HCT116 (cell line): ENCODE results near the gene SFRP2. TPM values are rescaled to one million over a fixed set of nuclear protein-coding genes. Genes with fewer than 3 reads are reported as not detected.

Source experiments
- ATAC-seq: fragments of 200-7000 bp; cut with Tn5 transposase; 2 replicates; pipeline ENCODE4 v1.9.1; 2020; ENCODE audit warnings: mild to moderate bottlenecking, moderate library complexity
- BruUV-seq: library from RNA; stranded (reverse); fragments of 400-500 nt; replicated peaks from 2 replicates; lab custom pipeline; 2021; lab: Mats Ljungman, UMichigan
- CTCF ChIA-PET: fragments of 300-600 bp; sonication (Branson Sonifier 250); formaldehyde crosslinking; loops from one replicate; lab custom pipeline; 2021; ENCODE audit warnings: antibody characterized with exemption; lab: Charles Lee
- POLR2A ChIA-PET: fragments of 300-600, 350-600 bp; sonication (Branson Sonifier 250); formaldehyde crosslinking; loops from one replicate; lab custom pipeline; 2021; ENCODE audit warnings: antibody characterized with exemption; lab: Charles Lee
- RAD21 ChIA-PET, 2 experiments: fragments of 300-600 bp; sonication (Branson Sonifier 250); formaldehyde crosslinking; loops; one replicate each; lab custom pipeline; 2023; ENCODE audit warnings: low total read pairs in 2 of 2; ENCODE audit not compliant: uncharacterized antibody in 2 of 2, unreplicated experiment in 2 of 2, low non-redundant PET in 1 of 2; lab: Charles Lee
- DNase-seq: peaks from one replicate; pipeline ENCODE4 v3.0.0-alpha.2; 2010; ENCODE audit warnings: low read depth, low spot score
- H2AFZ ChIP-seq: fragments of 200-600 bp; shearing (Covaris generic), sonication (generic); 2 replicates; pipeline ENCODE4 v1.6.1; 2017; ENCODE audit warnings: low read depth, mixed run types, mixed read lengths, antibody characterized with exemption, low read length; ENCODE audit not compliant: poor library complexity, severe bottlenecking
- H3K27ac ChIP-seq: 2 replicates; pipeline ENCODE4 v1.5.1; 2012; ENCODE audit warnings: low read depth, low read length
- H3K27me3 ChIP-seq: fragments of 200-600 bp; sonication (generic); 2 replicates; pipeline ENCODE4 v1.6.1; 2016; ENCODE audit warnings: mixed run types, low read length, mixed read lengths; ENCODE audit not compliant: insufficient read depth
- H3K36me3 ChIP-seq, 2 experiments: fragments of 200-500 bp in 1 of 2; fragments of 200-600 bp in 1 of 2; sonication (Bioruptor generic) in 1 of 2; sonication (generic) in 1 of 2; 2 replicates each; pipeline versions ENCODE4 v1.5.1 to v1.6.1; 2014 to 2016; ENCODE audit warnings: low read length in 2 of 2, inconsistent platforms in 1 of 2, mixed read lengths in 1 of 2, mixed run types in 1 of 2; ENCODE audit not compliant: insufficient read depth in 2 of 2, control insufficient read depth in 1 of 2
- H3K4me1 ChIP-seq, 2 experiments: fragments of 200-600 bp in 1 of 2; sonication (generic) in 1 of 2; 2 replicates each; pipeline versions ENCODE4 v1.5.1 to v1.6.1; 2012 to 2017; ENCODE audit warnings: low read length in 2 of 2, inconsistent platforms in 1 of 2, mild to moderate bottlenecking in 1 of 2, mixed read lengths in 1 of 2, mixed run types in 1 of 2, moderate library complexity in 1 of 2; ENCODE audit not compliant: insufficient read depth in 2 of 2, control insufficient read depth in 1 of 2
- H3K4me2 ChIP-seq: fragments of 200-600 bp; sonication (generic); 2 replicates; pipeline ENCODE4 v1.6.1; 2017; ENCODE audit warnings: mixed run types, low read length, mixed read lengths
- H3K4me3 ChIP-seq, 2 experiments: fragments of 200-600 bp in 1 of 2; sonication (generic) in 1 of 2; replicated peaks in 1 of 2; 2 replicates each; pipeline ENCODE4 v1.5.1; 2011 to 2016; ENCODE audit warnings: low read length in 2 of 2, control low read depth in 1 of 2, low read depth in 1 of 2, mild to moderate bottlenecking in 1 of 2, mixed read lengths in 1 of 2, mixed run types in 1 of 2
- H3K79me2 ChIP-seq: fragments of 200-600 bp; sonication (generic); 2 replicates; pipeline ENCODE4 v1.6.1; 2017; ENCODE audit warnings: mild to moderate bottlenecking, mixed run types, low read length, moderate library complexity, mixed read lengths; ENCODE audit not compliant: insufficient read depth
- H3K9ac ChIP-seq: fragments of 200-600 bp; sonication (generic); 2 replicates; pipeline ENCODE4 v1.6.1; 2016; ENCODE audit warnings: low read length, mixed read lengths
- H3K9me2 ChIP-seq: fragments of 200-600 bp; sonication (generic), shearing (Covaris generic); 2 replicates; pipeline ENCODE4 v1.6.1; 2017; ENCODE audit warnings: mixed run types, mild to moderate bottlenecking, moderate library complexity; ENCODE audit not compliant: insufficient read depth
- H3K9me3 ChIP-seq, 2 experiments: fragments of 200-500 bp in 1 of 2; fragments of 200-600 bp in 1 of 2; sonication (Bioruptor generic) in 1 of 2; sonication (generic) in 1 of 2; 2 replicates each; pipeline ENCODE4 v1.6.1; 2014 to 2017; ENCODE audit warnings: low read length in 2 of 2, mixed read lengths in 2 of 2, inconsistent platforms in 1 of 2, low read depth in 1 of 2, mild to moderate bottlenecking in 1 of 2, mixed run types in 1 of 2, moderate library complexity in 1 of 2; ENCODE audit not compliant: control insufficient read depth in 1 of 2, insufficient read depth in 1 of 2
- H4K20me1 ChIP-seq: fragments of 200-600 bp; sonication (generic), shearing (Covaris generic); 2 replicates; pipeline ENCODE4 v1.6.1; 2017; ENCODE audit warnings: mixed run types, mild to moderate bottlenecking, moderate library complexity; ENCODE audit not compliant: insufficient read depth
- ATF3 ChIP-seq: IDR thresholded peaks from 2 replicates; pipeline ENCODE4 v1.6.1; 2012
- CEBPB ChIP-seq: IDR thresholded peaks from 2 replicates; pipeline ENCODE4 v1.6.1; 2012; ENCODE audit warnings: low read depth
- CTCF ChIP-seq, 3 experiments: fragments of 200-600 bp in 1 of 3; sonication (generic) in 1 of 3; IDR thresholded peaks in 2 of 3; conservative IDR thresholded peaks in 1 of 3; 2 replicates each; pipeline ENCODE4 v1.5.1; 2012 to 2017; ENCODE audit warnings: low read depth in 2 of 3, low read length in 2 of 3, antibody characterized with exemption in 1 of 3, borderline replicate concordance in 1 of 3, control low read depth in 1 of 3, mild to moderate bottlenecking in 1 of 3, mixed read lengths in 1 of 3, mixed run types in 1 of 3, moderate library complexity in 1 of 3; ENCODE audit not compliant: insufficient read depth in 1 of 3
- EGR1 ChIP-seq: IDR thresholded peaks from 2 replicates; pipeline ENCODE4 v1.6.1; 2012; ENCODE audit warnings: low read depth
- ELF1 ChIP-seq: IDR thresholded peaks from 2 replicates; pipeline ENCODE4 v1.6.1; 2012; ENCODE audit warnings: low read depth, borderline replicate concordance
- EZH2 ChIP-seq: fragments of 200-600 bp; sonication (generic); IDR thresholded peaks from 2 replicates; pipeline ENCODE4 v1.6.1; 2017; ENCODE audit warnings: antibody characterized with exemption, mixed run types
- FOSL1 ChIP-seq: IDR thresholded peaks from 2 replicates; pipeline ENCODE4 v1.6.1; 2012; ENCODE audit warnings: low read depth
- JUND ChIP-seq: IDR thresholded peaks from 2 replicates; pipeline ENCODE4 v1.6.1; 2012
- POLR2A ChIP-seq: IDR thresholded peaks from 2 replicates; pipeline ENCODE4 v1.7.0; 2011; ENCODE audit warnings: borderline replicate concordance; ENCODE audit not compliant: insufficient read depth, insufficient read length; ENCODE audit errors: extremely low read depth
- RAD21 ChIP-seq: IDR thresholded peaks from 2 replicates; pipeline ENCODE4 v1.6.1; 2012; ENCODE audit warnings: low read depth, mild to moderate bottlenecking
- SIN3A ChIP-seq: IDR thresholded peaks from 2 replicates; pipeline ENCODE4 v1.6.1; 2012; ENCODE audit warnings: low read depth
- SP1 ChIP-seq: IDR thresholded peaks from 2 replicates; pipeline ENCODE4 v1.6.1; 2012; ENCODE audit warnings: low read depth
- SRF ChIP-seq: IDR thresholded peaks from 2 replicates; pipeline ENCODE4 v1.6.1; 2012; ENCODE audit warnings: low read depth
- YY1 ChIP-seq: IDR thresholded peaks from 2 replicates; pipeline ENCODE4 v1.6.1; 2011; ENCODE audit warnings: low read length, low read depth, moderate library complexity, mild to moderate bottlenecking; ENCODE audit not compliant: insufficient replicate concordance; ENCODE audit errors: extremely low read depth
- ZBTB33 ChIP-seq: IDR thresholded peaks from 2 replicates; pipeline ENCODE4 v1.6.1; 2011; ENCODE audit warnings: mild to moderate bottlenecking, low read length, moderate library complexity; ENCODE audit not compliant: insufficient replicate concordance; ENCODE audit errors: extremely low read depth
- ZFX ChIP-seq: fragments of 450-650 bp; IDR thresholded peaks from 2 replicates; pipeline ENCODE4 v1.6.1; 2017
- ZNF274 ChIP-seq: fragments of 200-500 bp; sonication (Bioruptor generic); IDR thresholded peaks from 2 replicates; pipeline ENCODE4 v1.6.1; 2014; ENCODE audit warnings: mild to moderate bottlenecking, low read depth, low read length, inconsistent platforms
- intact Hi-C: fragments of 100-400 bp; cut with micrococcal nuclease; formaldehyde crosslinking; loops from 2 replicates; pipeline ENCODE4 v1.10.0; 2022
- total RNA-seq: library from RNA; stranded (reverse); gene quantifications from one replicate; pipeline ENCODE4 v1.2.1, GENCODE V29; 2021; ENCODE audit not compliant: unreplicated experiment

The SFRP2 gene
- total RNA-seq, 1 experiment from 2014 or later = 0.22 TPM

- Histone ChIP-seq H3K4me3 (no peak overlapping the region), H3K36me3 (no peaks in the 10 kb centered on the region), H2AFZ (no peak overlapping the region), H3K4me1 (peaks cover 4 to 7% of the 10 kb centered on the region in 2 experiments; a peak in 2 of 4 replicates), H3K79me2 (no peaks in the 10 kb centered on the region), H3K27me3 (no peaks in the 10 kb centered on the region), H3K9me2 (no peaks in the 10 kb centered on the region; the same call in 1 of the 2 replicates), H3K27ac (no peak overlapping the region), H3K4me2 (no peak overlapping the region), H4K20me1 (no peaks in the 10 kb centered on the region), H3K9ac (no peak overlapping the region), H3K9me3 (no peaks in the 10 kb centered on the region)
- ChIA-PET CTCF (interaction anchor here (1.3 to 3.4 kb wide), 2 partner anchors 16 to 89 kb away, joined by 3 to 12 read pairs; no protein-coding TSS in a partner anchor), RAD21 (no interaction called here), POLR2A (no interaction called here)
- DNase-seq (no peak), ATAC-seq (no peak)
- TF ChIP-seq SP1 = no peak
- no peak for TF ChIP-seq JUND
- no peak for TF ChIP-seq CTCF (IDR thresholded peaks at IDR 0.05 in 2 of 3, conservative IDR thresholded peaks at IDR 0.05 in 1 of 3; ENCODE audit: borderline replicate concordance in 1 of 3, insufficient read depth in 1 of 3, low read depth in 2 of 3, low read length in 2 of 3)
- TF ChIP-seq ZFX = no peak
- TF ChIP-seq CEBPB = no peak
- no peak for TF ChIP-seq SIN3A
- intact Hi-C loops = no loop called here
- no TSS peak for BruUV-seq
Observed at GRCh38 chr4:153733751-153734448, 55.0 kb downstream of the SFRP2 start.

GRCh38 chr4:153731239-153731638 lies 57.6 kb downstream of the SFRP2 start:
- no peaks in the 10 kb centered on the region for H3K9me2 ChIP-seq
- H3K27ac ChIP-seq = no peak overlapping the region
- H3K9me3 ChIP-seq = no peaks in the 10 kb centered on the region
- DNase-seq (no peak), ATAC-seq (peak; percentile 49; the same call in 1 of the 2 replicates)
- no peaks in the 10 kb centered on the region for H4K20me1 ChIP-seq
- ChIA-PET RAD21 (no interaction called here), CTCF (interaction anchor here (3.4 kb wide), 1 partner anchor 19 kb away, joined by 12 read pairs; no protein-coding TSS in a partner anchor), POLR2A (no interaction called here)
- intact Hi-C loops = no loop called here
- H3K79me2 ChIP-seq = no peaks in the 10 kb centered on the region
- H3K4me2 ChIP-seq = no peak overlapping the region
- H3K4me3 ChIP-seq = no peak overlapping the region
- BruUV-seq = no TSS peak
- no peaks in the 10 kb centered on the region for H3K27me3 ChIP-seq
- no peak overlapping the region for H3K9ac ChIP-seq
- H3K36me3 ChIP-seq = no peaks in the 10 kb centered on the region
- H2AFZ ChIP-seq = peak overlapping the region; percentile 74
- H3K4me1 ChIP-seq = peaks cover 4 to 7% of the 10 kb centered on the region in 2 experiments; a peak in 2 of 4 replicates
- TF ChIP-seq YY1 (no peak), FOSL1 (no peak), ZBTB33 (no peak), RAD21 (no peak), POLR2A (no peak), SRF (no peak), EGR1 (no peak), SP1 (no peak), ZNF274 (no peak), EZH2 (no peak), JUND (no peak), ATF3 (no peak), ELF1 (no peak)
